DND-41 (cell line): ENCODE measurements around the gene VKORC1.
"Not testable (repeated sequence)": the region's sequence is repeated elsewhere in the genome, so short reads cannot be mapped to it uniquely, and the experiment has no call there.

ENCODE experiments used
- CTCF ChIP-seq: IDR thresholded peaks from 2 replicates; pipeline ENCODE4 v1.5.1; 2012; ENCODE audit warnings: borderline replicate concordance, low read length, moderate library complexity, mild to moderate bottlenecking; ENCODE audit not compliant: poor library complexity, severe bottlenecking; ENCODE audit errors: extremely low read depth
- EZH2 ChIP-seq: IDR thresholded peaks from 3 replicates; pipeline ENCODE4 v1.6.1; 2012; ENCODE audit warnings: borderline replicate concordance, low read depth, mild to moderate bottlenecking, moderate library complexity, low read length, inconsistent platforms; ENCODE audit not compliant: severe bottlenecking

- not testable (repeated sequence) for TF ChIP-seq CTCF, EZH2
Measured at GRCh38 chr16:31141071-31141469, 46.5 kb upstream of the VKORC1 start.
